H9 (cell line): Measurements from ENCODE around the gene PGAP6. TPM values are rescaled to one million over a fixed set of nuclear protein-coding genes. Genes with fewer than 3 reads are reported as not detected.

Experiments used
- DNase-seq: peaks from one replicate; pipeline ENCODE4 v3.0.0-alpha.2; 2017
- H2AFZ ChIP-seq: one replicate; pipeline ENCODE4 v1.6.1; 2013; ENCODE audit warnings: mild to moderate bottlenecking, low read length, control low read depth, moderate library complexity
- H2AK5ac ChIP-seq: 2 replicates; pipeline ENCODE4 v1.6.1; 2013; ENCODE audit warnings: low read length, control low read depth, mixed read lengths; ENCODE audit not compliant: insufficient read length
- H2BK120ac ChIP-seq: one replicate; pipeline ENCODE4 v1.6.1; 2013; ENCODE audit warnings: low read depth, mild to moderate bottlenecking, low read length, control low read depth, inconsistent platforms; ENCODE audit not compliant: poor library complexity, severe bottlenecking
- H2BK12ac ChIP-seq: 2 replicates; pipeline ENCODE4 v1.6.1; 2013; ENCODE audit warnings: low read length, control low read depth, mixed read lengths, low read depth; ENCODE audit not compliant: insufficient read length
- H2BK15ac ChIP-seq: 2 replicates; pipeline ENCODE4 v1.6.1; 2013; ENCODE audit warnings: low read depth, low read length, control low read depth
- H2BK20ac ChIP-seq: one replicate; pipeline ENCODE4 v1.6.1; 2013; ENCODE audit warnings: low read depth, mild to moderate bottlenecking, low read length, control low read depth, inconsistent platforms; ENCODE audit not compliant: poor library complexity, severe bottlenecking
- H2BK5ac ChIP-seq: 2 replicates; pipeline ENCODE4 v1.6.1; 2013; ENCODE audit warnings: low read length, control low read depth, mixed read lengths; ENCODE audit not compliant: insufficient read length
- H3K14ac ChIP-seq: 2 replicates; pipeline ENCODE4 v1.6.1; 2013; ENCODE audit warnings: low read length, control low read depth; ENCODE audit not compliant: insufficient read depth
- H3K18ac ChIP-seq: 2 replicates; pipeline ENCODE4 v1.6.1; 2013; ENCODE audit warnings: low read depth, mild to moderate bottlenecking, mixed read lengths, low read length, control low read depth; ENCODE audit not compliant: insufficient read length
- H3K23ac ChIP-seq: 2 replicates; pipeline ENCODE4 v1.6.1; 2013; ENCODE audit warnings: low read length, control low read depth, mixed read lengths, low read depth; ENCODE audit not compliant: insufficient read length
- H3K23me2 ChIP-seq: 2 replicates; pipeline ENCODE4 v1.6.1; 2013; ENCODE audit warnings: low read depth, mild to moderate bottlenecking, mixed read lengths, low read length, control low read depth; ENCODE audit not compliant: insufficient read length, poor library complexity, severe bottlenecking
- H3K27ac ChIP-seq: 2 replicates; pipeline ENCODE4 v1.5.1; 2013; ENCODE audit warnings: low read length, control low read depth, mixed read lengths, low read depth; ENCODE audit not compliant: insufficient read length
- H3K27me3 ChIP-seq: 2 replicates; pipeline ENCODE4 v1.6.1; 2013; ENCODE audit warnings: low read length, control low read depth, inconsistent platforms; ENCODE audit not compliant: insufficient read depth
- H3K4ac ChIP-seq: 2 replicates; pipeline ENCODE4 v1.6.1; 2013; ENCODE audit warnings: low read depth, mild to moderate bottlenecking, control low read depth, inconsistent platforms, low read length, moderate library complexity
- H3K4me1 ChIP-seq: 2 replicates; pipeline ENCODE4 v1.6.1; 2013; ENCODE audit warnings: low read length, control low read depth, inconsistent platforms; ENCODE audit not compliant: insufficient read depth
- H3K4me2 ChIP-seq: 2 replicates; pipeline ENCODE4 v1.6.1; 2013; ENCODE audit warnings: low read length, control low read depth, mixed read lengths; ENCODE audit not compliant: insufficient read length, insufficient read depth
- H3K56ac ChIP-seq: 2 replicates; pipeline ENCODE4 v1.6.1; 2013; ENCODE audit warnings: low read depth, mild to moderate bottlenecking, mixed read lengths, low read length, control low read depth; ENCODE audit not compliant: insufficient read length
- H3K79me1 ChIP-seq: 2 replicates; pipeline ENCODE4 v1.6.1; 2013; ENCODE audit warnings: low read depth, mild to moderate bottlenecking, moderate library complexity, low read length, control low read depth, inconsistent platforms; ENCODE audit not compliant: insufficient read depth, poor library complexity, severe bottlenecking
- H3K79me2 ChIP-seq: 2 replicates; pipeline ENCODE4 v1.6.1; 2013; ENCODE audit warnings: low read length, control low read depth, inconsistent platforms; ENCODE audit not compliant: insufficient read depth
- H3K9ac ChIP-seq: 2 replicates; pipeline ENCODE4 v1.6.1; 2013; ENCODE audit warnings: low read length, control low read depth, mixed read lengths; ENCODE audit not compliant: insufficient read length; ENCODE audit errors: extremely low read depth
- H3K9me3 ChIP-seq: one replicate; pipeline ENCODE4 v1.6.1; 2013; ENCODE audit warnings: low read depth, low read length, inconsistent platforms; ENCODE audit not compliant: control insufficient read depth
- H3T11ph ChIP-seq: one replicate; pipeline ENCODE4 v1.6.1; 2013; ENCODE audit warnings: mild to moderate bottlenecking, low read length, control low read depth, inconsistent platforms
- H4K20me1 ChIP-seq: one replicate; pipeline ENCODE4 v1.6.1; 2013; ENCODE audit not compliant: control insufficient read depth, insufficient read length, insufficient read depth
- H4K5ac ChIP-seq: 2 replicates; pipeline ENCODE4 v1.6.1; 2013; ENCODE audit warnings: low read depth, mild to moderate bottlenecking, mixed read lengths, low read length, control low read depth; ENCODE audit not compliant: insufficient read length
- H4K8ac ChIP-seq: replicated peaks from 2 replicates; pipeline ENCODE4 v1.6.1; 2013; ENCODE audit warnings: low read length, control low read depth, mixed read lengths, low read depth; ENCODE audit not compliant: insufficient read length
- H4K91ac ChIP-seq: 2 replicates; pipeline ENCODE4 v1.6.1; 2013; ENCODE audit warnings: low read depth, mild to moderate bottlenecking, moderate library complexity, mixed read lengths, low read length, control low read depth; ENCODE audit not compliant: insufficient read length
- H3K27ac Mint-ChIP-seq, 3 experiments: 2 replicates in 2 of 3; 3 replicates in 1 of 3; pipeline ENCODE4 v1.8.0; 2020 to 2021; ENCODE audit warnings: mixed read lengths in 3 of 3, mild to moderate bottlenecking in 1 of 3, moderate library complexity in 1 of 3
- H3K27me3 Mint-ChIP-seq: 2 replicates; pipeline ENCODE4 v1.8.0; 2021; ENCODE audit warnings: low read depth, mild to moderate bottlenecking, moderate library complexity, mixed read lengths
- H3K36me3 Mint-ChIP-seq, 3 experiments: 2 replicates in 2 of 3; 3 replicates in 1 of 3; pipeline ENCODE4 v1.8.0; 2020 to 2021; ENCODE audit warnings: low read depth in 3 of 3, mixed read lengths in 3 of 3; ENCODE audit not compliant: insufficient read depth in 1 of 3
- H3K4me1 Mint-ChIP-seq, 2 experiments: 2 replicates each; pipeline ENCODE4 v1.8.0; 2020; ENCODE audit warnings: mixed read lengths in 2 of 2
- H3K4me3 Mint-ChIP-seq, 2 experiments: 2 replicates in 1 of 2; 3 replicates in 1 of 2; pipeline ENCODE4 v1.8.0; 2020 to 2021; ENCODE audit warnings: mild to moderate bottlenecking in 2 of 2, mixed read lengths in 2 of 2, moderate library complexity in 1 of 2
- H3K9me3 Mint-ChIP-seq, 2 experiments: 2 replicates in 1 of 2; 3 replicates in 1 of 2; pipeline ENCODE4 v1.8.0; 2020; ENCODE audit warnings: mild to moderate bottlenecking in 2 of 2, mixed read lengths in 2 of 2, moderate library complexity in 1 of 2
- CTCF ChIP-seq: fragments of 200-600 bp; sonication (generic); conservative IDR thresholded peaks from 3 replicates; pipeline ENCODE4 v1.8.0; 2021; ENCODE audit warnings: antibody characterized with exemption, mild to moderate bottlenecking
- WGBS: extraction: QIAGEN DNeasy Blood & Tissue Kit; methylation state at CpG from one replicate; pipeline ENCODE4 v1.1.7; 2013; ENCODE audit warnings: missing lambda C conversion rate, low lambda C conversion rate, mixed read lengths; ENCODE audit not compliant: insufficient read length; ENCODE audit errors: extremely low coverage; 5-methylcytosine and 5-hydroxymethylcytosine counted together
- total RNA-seq: library from RNA; stranded (reverse); gene quantifications from 2 replicates; pipeline ENCODE4 v1.2.1, GENCODE V29; 2021

PGAP6 gene
- total RNA-seq, 1 experiment from 2014 or later, result 111 TPM

- no peak overlapping the region for H2BK15ac ChIP-seq
- no peaks in the 10 kb centered on the region for H3K9me3 Mint-ChIP-seq
- H3K56ac ChIP-seq, result no peak overlapping the region
- H4K8ac ChIP-seq, result no peak overlapping the region
- no peak for TF ChIP-seq CTCF
- WGBS, result no CpG with 5 or more reads among the region's 12 CpGs
- no peak overlapping the region for H2AFZ ChIP-seq
- H4K91ac ChIP-seq, result no peak overlapping the region
- peaks cover 0 to 10% of the 10 kb centered on the region in 2 experiments; a peak in 1 of 4 replicates for H3K4me1 Mint-ChIP-seq
- no peak for DNase-seq
- no peaks in the 10 kb centered on the region for H3K36me3 Mint-ChIP-seq
- no peaks in the 10 kb centered on the region for H3K27me3 ChIP-seq
- no peaks in the 10 kb centered on the region for H3K79me2 ChIP-seq
- no peaks in the 10 kb centered on the region for H3K27me3 Mint-ChIP-seq
- H3K4me3 Mint-ChIP-seq, result no peak overlapping the region
- no peak overlapping the region for H3K4ac ChIP-seq
- H3K27ac Mint-ChIP-seq, result peak overlapping the region in 1 of 3 experiments; percentile 72; a peak in 1 of 7 replicates
- no peak overlapping the region for H2AK5ac ChIP-seq
- H3K79me1 ChIP-seq, result no peaks in the 10 kb centered on the region
- no peaks in the 10 kb centered on the region for H4K20me1 ChIP-seq
- H3K14ac ChIP-seq, result no peak overlapping the region
- H3K23ac ChIP-seq, result no peak overlapping the region
- no peak overlapping the region for H2BK12ac ChIP-seq
- no peak overlapping the region for H4K5ac ChIP-seq
- no peak overlapping the region for H3K18ac ChIP-seq
- H3K23me2 ChIP-seq, result peaks cover 4% of the 10 kb centered on the region
- H3K4me2 ChIP-seq, result no peak overlapping the region
- H3T11ph ChIP-seq, result no peak overlapping the region
- H3K9me3 ChIP-seq, result no peaks in the 10 kb centered on the region
- H2BK5ac ChIP-seq, result no peak overlapping the region
- no peak overlapping the region for H2BK120ac ChIP-seq
- H3K27ac ChIP-seq, result no peak overlapping the region
- no peak overlapping the region for H3K9ac ChIP-seq
- H3K4me1 ChIP-seq, result no peaks in the 10 kb centered on the region
- H2BK20ac ChIP-seq, result no peak overlapping the region
These were observed 25.0 kb downstream of the PGAP6 start for GRCh38 chr16:356741-357140.
